ENCODE data around the gene PSMD6.
A peak's percentile ranks its signal among the peaks of the same experiment; 100 is the strongest.

The PSMD6 gene

GRCh38 chr3:64031540-64032508 lies 8.5 kb upstream of the PSMD6 start:
- no peak for TF ChIP-seq CTCF (conservative IDR thresholded peaks at IDR 0.05)
- H3K27ac ChIP-seq: no peak overlapping the region

- peak overlapping the region; percentile 18; the same call in 1 of the 2 replicates for H3K27ac ChIP-seq
- peak; percentile 92 for TF ChIP-seq CTCF (conservative IDR thresholded peaks at IDR 0.05)
Observed at GRCh38 chr3:64030741-64031140, 7.4 kb upstream of the PSMD6 start.

- TF ChIP-seq CTCF (conservative IDR thresholded peaks at IDR 0.05): no peak
- no peak overlapping the region for H3K27ac ChIP-seq
Observed at GRCh38 chr3:64029287-64029686, 6.0 kb upstream of the PSMD6 start.

GRCh38 chr3:64028754-64029153 lies 5.5 kb upstream of the PSMD6 start:
- no peak overlapping the region for H3K27ac ChIP-seq
- no peak for TF ChIP-seq CTCF (conservative IDR thresholded peaks at IDR 0.05)

GRCh38 chr3:64027658-64028057 lies 4.4 kb upstream of the PSMD6 start:
- no peak for TF ChIP-seq CTCF (conservative IDR thresholded peaks at IDR 0.05)
- H3K27ac ChIP-seq: no peak overlapping the region

- H3K27ac ChIP-seq: no peak overlapping the region
- no peak for TF ChIP-seq CTCF (conservative IDR thresholded peaks at IDR 0.05)
Observed at GRCh38 chr3:64026346-64026745, 3.1 kb upstream of the PSMD6 start.

- H3K27ac ChIP-seq: peak overlapping the region; percentile 84
- TF ChIP-seq CTCF (conservative IDR thresholded peaks at IDR 0.05): no peak
Observed at GRCh38 chr3:64023861-64024223, 548 bp upstream of the PSMD6 start.
